GM18520 (cell line): ENCODE data around the gene MICB.
A peak's percentile ranks its signal among the peaks of the same experiment; 100 is the strongest.
"Not testable (repeated sequence)": the region's sequence is repeated elsewhere in the genome, so short reads cannot be mapped to it uniquely, and the experiment has no call there.

ENCODE experiments used
- ATAC-seq: cut with Tn5 transposase; IDR thresholded peaks from one replicate; pipeline ENCODE4 v1.9.1; 2021; ENCODE audit not compliant: unreplicated experiment

Gene MICB

GRCh38 chr6:31535538-31536324 is 37.8 kb downstream of the MICB start:
- no peak for ATAC-seq

- no peak for ATAC-seq
Observed at GRCh38 chr6:31538805-31539400, 41.0 kb downstream of the MICB start.

GRCh38 chr6:31540640-31541039 is 42.7 kb downstream of the MICB start:
- ATAC-seq, result no peak

GRCh38 chr6:31541059-31541657 is 43.2 kb downstream of the MICB start:
- ATAC-seq, result no peak

- peak; percentile 54 for ATAC-seq
Observed at GRCh38 chr6:31541658-31542521, 43.9 kb downstream of the MICB start, which contains the start of gene DDX39B. Gene DDX39B, minus strand, starts transcription at chr6:31542003. Its CDS starts 1,471 bp downstream, at chr6:31540532.

GRCh38 chr6:31543639-31544038 is 45.7 kb downstream of the MICB start:
- no peak for ATAC-seq

- no peak for ATAC-seq
Observed at GRCh38 chr6:31544676-31545075, 46.7 kb downstream of the MICB start.

GRCh38 chr6:31545291-31545690 is 47.3 kb downstream of the MICB start:
- no peak for ATAC-seq

GRCh38 chr6:31546339-31546957 is 48.5 kb downstream of the MICB start, which contains the start of gene ATP6V1G2:
Gene ATP6V1G2, minus strand, starts transcription at chr6:31546608. Its CDS starts 49 bp downstream, at chr6:31546559.
- ATAC-seq, result peak; percentile 47

GRCh38 chr6:31546958-31547726 is 49.2 kb downstream of the MICB start, which contains the start of gene NFKBIL1:
Gene NFKBIL1, plus strand, starts transcription at chr6:31547608. Its CDS starts 87 bp downstream, at chr6:31547695.
- ATAC-seq, result peak; percentile 56

GRCh38 chr6:31547727-31548543 is 50.0 kb downstream of the MICB start:
- no peak for ATAC-seq

GRCh38 chr6:31548544-31548873 is 50.6 kb downstream of the MICB start:
- no peak for ATAC-seq

- not testable (repeated sequence) for ATAC-seq
Observed at GRCh38 chr6:31551371-31551770, 53.4 kb downstream of the MICB start.

- ATAC-seq, result no peak
Observed at GRCh38 chr6:31556307-31556706, 58.4 kb downstream of the MICB start.

GRCh38 chr6:31557443-31558317 is 59.7 kb downstream of the MICB start:
- ATAC-seq, result no peak

- ATAC-seq, result no peak
Observed at GRCh38 chr6:31558318-31558625, 60.3 kb downstream of the MICB start.

GRCh38 chr6:31558631-31559500 is 60.9 kb downstream of the MICB start:
- ATAC-seq, result no peak
